PC-3 (cell line): ENCODE data around the gene MAST3. TPM values are rescaled to one million over a fixed set of nuclear protein-coding genes. Genes with fewer than 3 reads are reported as not detected.

ENCODE experiments used
- ATAC-seq: fragments of 200-7000 bp; cut with Tn5 transposase; 2 replicates; pipeline ENCODE4 v1.9.1; 2020; ENCODE audit warnings: mild to moderate bottlenecking, moderate library complexity
- BruUV-seq: library from RNA; stranded (reverse); fragments of 400-500 nt; replicated peaks from 2 replicates; lab custom pipeline; 2021; lab: Mats Ljungman, UMichigan
- CTCF ChIA-PET: fragments of 300-600 bp; sonication (Branson Sonifier 250); formaldehyde crosslinking; loops from one replicate; lab custom pipeline; 2022; ENCODE audit warnings: antibody characterized with exemption; lab: Charles Lee
- POLR2A ChIA-PET: fragments of 300-600 bp; sonication (Branson Sonifier 250); formaldehyde crosslinking; loops from one replicate; lab custom pipeline; 2022; ENCODE audit warnings: antibody characterized with exemption; ENCODE audit not compliant: unreplicated experiment; lab: Charles Lee
- DNase-seq: peaks from one replicate; pipeline ENCODE4 v3.0.0-alpha.2; 2015
- H2AFZ ChIP-seq: fragments of 300-600 bp; sonication (generic); 2 replicates; pipeline ENCODE4 v1.6.0; 2016; ENCODE audit warnings: antibody characterized with exemption, low read length
- H3F3A ChIP-seq: fragments of 300-600 bp; sonication (generic); one replicate; pipeline ENCODE4 v1.6.0; 2017; ENCODE audit warnings: antibody characterized with exemption, low read length, control low read depth, mild to moderate bottlenecking; ENCODE audit not compliant: unreplicated experiment
- H3K27ac ChIP-seq: fragments of 300-600 bp; sonication (generic); 2 replicates; pipeline ENCODE4 v1.5.1; 2016; ENCODE audit warnings: mild to moderate bottlenecking, low read length
- H3K27me3 ChIP-seq: fragments of 300-600 bp; sonication (generic); 2 replicates; pipeline ENCODE4 v1.6.1; 2016; ENCODE audit warnings: low read length, mixed read lengths
- H3K36me3 ChIP-seq: fragments of 300-600 bp; sonication (generic); 2 replicates; pipeline ENCODE4 v1.6.1; 2016; ENCODE audit warnings: low read depth, mixed run types, low read length, mixed read lengths
- H3K4me1 ChIP-seq: fragments of 300-600 bp; sonication (generic); 2 replicates; pipeline ENCODE4 v1.5.1; 2016; ENCODE audit warnings: low read length; ENCODE audit not compliant: insufficient read depth
- H3K4me2 ChIP-seq: fragments of 300-600 bp; sonication (generic); 2 replicates; pipeline ENCODE4 v1.6.0; 2016; ENCODE audit warnings: low read length
- H3K4me3 ChIP-seq: fragments of 300-600 bp; sonication (generic); 2 replicates; pipeline ENCODE4 v1.5.1; 2016; ENCODE audit warnings: mild to moderate bottlenecking, low read length, mixed read lengths
- H3K79me2 ChIP-seq: fragments of 300-600 bp; sonication (generic); 2 replicates; pipeline ENCODE4 v1.6.1; 2017; ENCODE audit warnings: low read length, mixed read lengths
- H3K9ac ChIP-seq: fragments of 300-600 bp; sonication (generic); 2 replicates; pipeline ENCODE4 v1.6.0; 2016; ENCODE audit warnings: mild to moderate bottlenecking, low read length
- H3K9me2 ChIP-seq: fragments of 300-600 bp; sonication (generic); replicated peaks from 2 replicates; pipeline ENCODE4 v1.6.1; 2016; ENCODE audit warnings: mixed run types, low read length, mixed read lengths
- H3K9me3 ChIP-seq: fragments of 300-600 bp; sonication (generic); 2 replicates; pipeline ENCODE4 v1.6.1; 2016; ENCODE audit warnings: low read length, mixed read lengths
- H4K20me1 ChIP-seq: fragments of 300-600 bp; sonication (generic); 2 replicates; pipeline ENCODE4 v1.6.1; 2016; ENCODE audit warnings: low read length, mixed read lengths
- EZH2 ChIP-seq: fragments of 300-600 bp; sonication (generic); IDR thresholded peaks from one replicate; pipeline ENCODE4 v1.6.1; 2017; ENCODE audit warnings: antibody characterized with exemption, mild to moderate bottlenecking, low read length; ENCODE audit not compliant: unreplicated experiment
- EZH2phosphoT487 ChIP-seq: fragments of 300-600 bp; sonication (generic); IDR thresholded peaks from 2 replicates; pipeline ENCODE4 v1.6.1; 2018; ENCODE audit warnings: mild to moderate bottlenecking, antibody characterized with exemption, low read length, borderline replicate concordance
- intact Hi-C: fragments of 100-400 bp; cut with micrococcal nuclease; formaldehyde crosslinking; loops from 2 replicates; pipeline ENCODE4 v1.9.0; 2023
- total RNA-seq: library from RNA; depleted of rRNA; stranded (reverse); fragments of >200 nt; gene quantifications from 2 replicates; pipeline ENCODE4 v1.2.3, GENCODE V29; 2014
- TF ChIP-seq, protein P1 (sequence below): fragments of 300-600 bp; sonication (generic); conservative IDR thresholded peaks from 2 replicates; pipeline ENCODE4 v1.5.1; 2017; ENCODE audit warnings: antibody characterized with exemption, low read depth, mild to moderate bottlenecking, low read length

MAST3 gene
- total RNA-seq, 1 experiment from 2014 or later = 8.1 TPM

DNA sequence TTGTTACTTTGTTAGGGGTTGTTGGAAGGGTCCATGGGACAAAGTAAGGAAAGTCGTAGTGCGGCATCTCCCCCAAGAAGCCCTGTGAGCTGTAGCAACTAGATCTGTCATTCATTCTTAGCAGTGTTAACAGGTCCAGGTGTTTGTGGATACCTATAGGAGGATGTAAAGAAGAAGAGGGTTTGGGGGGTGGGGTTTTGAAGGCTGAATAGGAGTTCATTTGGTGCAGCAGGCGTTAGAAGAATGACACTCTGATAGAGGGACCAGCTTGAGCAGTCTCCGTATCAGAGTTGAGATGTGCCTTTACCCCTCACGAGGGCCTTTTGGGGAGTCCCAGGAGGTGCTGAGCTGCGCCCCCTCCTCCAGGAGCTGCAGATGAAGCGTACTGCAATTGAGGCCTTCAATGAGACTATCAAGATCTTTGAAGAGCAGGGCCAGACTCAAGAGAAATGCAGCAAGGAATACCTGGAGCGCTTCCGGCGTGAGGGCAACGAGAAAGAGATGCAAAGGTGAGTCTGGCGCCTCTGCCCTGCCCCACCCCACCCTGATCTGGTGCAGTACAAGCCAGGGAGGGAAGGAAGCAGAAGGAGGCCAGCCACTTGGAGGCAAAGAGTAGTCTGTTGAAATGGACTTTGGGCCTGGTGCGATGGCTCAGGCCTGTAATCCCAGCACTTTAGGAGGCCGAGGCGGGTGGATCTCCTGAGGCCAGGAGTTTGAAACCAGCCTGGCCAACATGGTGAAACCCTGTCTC lies 68.4 kb downstream of the MAST3 start:
- Histone ChIP-seq H3K4me2 (no peak overlapping the region), H3K9ac (no peak overlapping the region), H2AFZ (no peak overlapping the region), H3K36me3 (peaks cover 11% of the 10 kb centered on the region; the same call in 1 of the 2 replicates), H3F3A (no peaks in the 10 kb centered on the region), H3K4me1 (no peaks in the 10 kb centered on the region), H3K4me3 (no peak overlapping the region), H3K27me3 (no peaks in the 10 kb centered on the region), H3K27ac (no peak overlapping the region), H3K9me3 (no peaks in the 10 kb centered on the region), H4K20me1 (no peaks in the 10 kb centered on the region), H3K79me2 (no peaks in the 10 kb centered on the region), H3K9me2 (no peaks in the 10 kb centered on the region)
- DNase-seq = no peak
- ChIA-PET POLR2A (no interaction called here), CTCF (no interaction called here)
- TF ChIP-seq EZH2phosphoT487 = no peak
- TF ChIP-seq, protein P1, sequence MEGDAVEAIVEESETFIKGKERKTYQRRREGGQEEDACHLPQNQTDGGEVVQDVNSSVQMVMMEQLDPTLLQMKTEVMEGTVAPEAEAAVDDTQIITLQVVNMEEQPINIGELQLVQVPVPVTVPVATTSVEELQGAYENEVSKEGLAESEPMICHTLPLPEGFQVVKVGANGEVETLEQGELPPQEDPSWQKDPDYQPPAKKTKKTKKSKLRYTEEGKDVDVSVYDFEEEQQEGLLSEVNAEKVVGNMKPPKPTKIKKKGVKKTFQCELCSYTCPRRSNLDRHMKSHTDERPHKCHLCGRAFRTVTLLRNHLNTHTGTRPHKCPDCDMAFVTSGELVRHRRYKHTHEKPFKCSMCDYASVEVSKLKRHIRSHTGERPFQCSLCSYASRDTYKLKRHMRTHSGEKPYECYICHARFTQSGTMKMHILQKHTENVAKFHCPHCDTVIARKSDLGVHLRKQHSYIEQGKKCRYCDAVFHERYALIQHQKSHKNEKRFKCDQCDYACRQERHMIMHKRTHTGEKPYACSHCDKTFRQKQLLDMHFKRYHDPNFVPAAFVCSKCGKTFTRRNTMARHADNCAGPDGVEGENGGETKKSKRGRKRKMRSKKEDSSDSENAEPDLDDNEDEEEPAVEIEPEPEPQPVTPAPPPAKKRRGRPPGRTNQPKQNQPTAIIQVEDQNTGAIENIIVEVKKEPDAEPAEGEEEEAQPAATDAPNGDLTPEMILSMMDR = no peak
- TF ChIP-seq EZH2 = no peak
- no TSS peak for BruUV-seq
- ATAC-seq = no peak
- intact Hi-C loops = no loop called here

DNA sequence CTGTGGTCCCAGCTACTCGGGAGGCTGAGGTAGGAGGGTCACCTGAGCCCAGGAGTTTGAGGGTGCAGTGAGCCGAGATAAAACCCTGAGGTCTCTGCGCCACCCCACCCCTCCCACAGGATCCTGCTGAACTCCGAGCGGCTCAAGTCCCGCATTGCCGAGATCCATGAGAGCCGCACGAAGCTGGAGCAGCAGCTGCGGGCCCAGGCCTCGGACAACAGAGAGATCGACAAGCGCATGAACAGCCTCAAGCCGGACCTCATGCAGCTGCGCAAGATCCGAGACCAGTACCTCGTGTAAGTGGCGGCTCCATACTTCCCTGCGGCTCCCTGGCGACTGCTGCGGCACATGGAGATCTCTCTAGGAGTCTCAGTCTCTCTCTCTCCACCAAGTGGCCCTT lies 69.4 kb downstream of the MAST3 start:
- Histone ChIP-seq H3K27me3 (no peaks in the 10 kb centered on the region), H3K9me2 (no peaks in the 10 kb centered on the region), H3K4me2 (no peak overlapping the region), H3F3A (no peaks in the 10 kb centered on the region), H3K4me1 (no peaks in the 10 kb centered on the region), H3K36me3 (peaks cover 11% of the 10 kb centered on the region; the same call in 1 of the 2 replicates), H4K20me1 (no peaks in the 10 kb centered on the region), H2AFZ (no peak overlapping the region), H3K79me2 (no peaks in the 10 kb centered on the region), H3K27ac (no peak overlapping the region), H3K4me3 (no peak overlapping the region), H3K9ac (no peak overlapping the region), H3K9me3 (no peaks in the 10 kb centered on the region)
- TF ChIP-seq EZH2 (no peak), EZH2phosphoT487 (no peak)
- TF ChIP-seq, protein P1 = no peak
- POLR2A ChIA-PET = no interaction called here
- BruUV-seq = no TSS peak
- CTCF ChIA-PET = interaction anchor here (0.6 kb wide), 1 partner anchor 167 kb away, joined by 3 read pairs; no protein-coding TSS in a partner anchor
- ATAC-seq = no peak
- no peak for DNase-seq
- intact Hi-C loops = no loop called here
